Stimulated activated CD8-positive, alpha-beta memory T cell treated with anti-CD3 and anti-CD28 coated beads, Interleukin-15, amount 100 ng/mL, for 24 hours (primary cell): ENCODE measurements around the gene TBCCD1.
"Not testable (repeated sequence)": the region's sequence is repeated elsewhere in the genome, so short reads cannot be mapped to it uniquely, and the experiment has no call there.

ENCODE experiments used
- DNase-seq: peaks from one replicate; pipeline ENCODE4 v3.0.0-alpha.2; 2020; ENCODE audit warnings: low read depth

The TBCCD1 gene

DNA sequence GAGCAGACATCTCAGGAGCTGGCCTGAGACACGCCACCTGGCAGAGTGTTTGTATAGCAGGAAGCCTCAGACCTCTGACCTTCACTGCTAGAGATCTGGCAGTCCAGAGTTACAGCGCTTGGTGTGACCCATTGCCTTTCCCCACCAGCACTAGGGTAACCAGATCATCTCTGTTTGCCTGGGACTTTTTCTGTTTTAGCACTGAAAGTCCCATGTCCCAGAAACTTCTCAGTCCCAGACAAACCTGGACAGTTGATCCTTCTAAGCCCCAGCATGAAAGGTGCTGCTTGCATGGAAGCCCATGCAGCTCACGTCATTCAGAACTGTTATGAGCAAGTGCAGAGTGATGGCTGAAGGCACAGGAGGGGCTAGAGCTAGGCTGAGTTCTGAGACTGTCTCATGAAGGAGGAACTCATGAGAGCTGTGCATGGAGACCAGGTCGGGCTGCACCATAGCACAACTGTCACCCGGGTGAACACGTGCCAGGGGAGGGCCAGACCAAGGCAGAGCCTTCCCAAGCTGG is 27.5 kb upstream of the TBCCD1 start:
- no peak for DNase-seq

GRCh38 chr3:186593862-186594261 is 26.7 kb upstream of the TBCCD1 start:
- no peak for DNase-seq

- DNase-seq: no peak
Measured at GRCh38 chr3:186592682-186593081, 25.5 kb upstream of the TBCCD1 start.

- no peak for DNase-seq
Measured at GRCh38 chr3:186590580-186591295, 23.6 kb upstream of the TBCCD1 start.

DNA sequence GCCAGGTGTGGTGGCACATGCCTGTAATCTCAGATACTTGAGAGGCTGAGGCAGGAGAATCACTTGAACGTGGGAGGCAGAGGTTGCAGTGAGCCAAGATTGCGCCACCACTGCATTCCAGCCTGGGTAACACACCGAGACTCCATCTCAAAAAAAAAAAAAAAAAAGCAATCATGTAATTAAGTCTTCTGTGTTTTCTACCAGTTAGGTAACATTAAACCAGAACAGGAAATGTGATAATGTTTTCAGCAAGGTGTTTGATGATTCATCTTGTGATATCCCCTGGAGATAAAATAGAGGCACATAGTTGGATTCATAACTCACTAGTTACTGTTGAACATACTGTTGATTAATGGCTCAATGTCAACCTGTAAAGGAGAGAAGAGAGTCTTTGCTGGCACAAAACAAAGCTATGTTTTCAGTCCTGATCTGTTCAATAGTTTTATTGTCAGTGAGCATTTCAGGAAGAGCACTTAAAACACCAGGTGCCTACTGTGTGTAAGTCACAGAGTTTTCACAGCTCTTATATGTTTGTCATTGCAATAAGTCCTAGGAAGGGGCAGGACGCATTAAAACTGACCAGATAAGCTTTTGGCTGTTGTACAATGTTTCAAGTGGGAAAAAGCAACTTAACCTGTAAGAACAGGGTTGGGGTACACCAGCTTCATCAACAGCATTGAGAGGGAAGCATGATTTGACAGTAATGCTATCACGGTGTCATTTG is 22.9 kb upstream of the TBCCD1 start:
- no peak for DNase-seq

DNA sequence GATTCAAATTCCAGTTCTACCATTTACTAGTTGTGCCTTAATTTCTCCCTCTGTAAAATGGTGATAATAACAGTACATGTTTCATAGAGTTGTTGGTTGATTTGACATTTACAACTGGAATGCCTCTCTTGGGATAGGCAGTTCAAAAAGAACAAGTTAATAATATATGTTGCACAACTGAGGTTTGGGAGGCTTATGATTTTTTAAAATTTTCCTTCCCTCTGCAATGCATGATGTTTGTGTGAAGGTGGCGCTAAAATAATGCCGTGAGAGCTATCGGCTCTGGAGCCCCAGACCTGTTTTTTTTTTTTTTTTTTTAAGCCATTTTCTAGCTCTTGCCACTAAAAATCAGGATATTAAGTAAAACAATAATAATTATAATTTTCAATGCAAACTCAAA is 22.0 kb upstream of the TBCCD1 start:
- DNase-seq: no peak

- no peak for DNase-seq
Measured at GRCh38 chr3:186588632-186589031, 21.5 kb upstream of the TBCCD1 start.

GRCh38 chr3:186587183-186587582 is 20.0 kb upstream of the TBCCD1 start:
- DNase-seq: no peak

- not testable (repeated sequence) for DNase-seq
Measured at GRCh38 chr3:186586245-186586644, 19.1 kb upstream of the TBCCD1 start.

- no peak for DNase-seq
Measured at GRCh38 chr3:186583831-186584230, 16.7 kb upstream of the TBCCD1 start.

DNA sequence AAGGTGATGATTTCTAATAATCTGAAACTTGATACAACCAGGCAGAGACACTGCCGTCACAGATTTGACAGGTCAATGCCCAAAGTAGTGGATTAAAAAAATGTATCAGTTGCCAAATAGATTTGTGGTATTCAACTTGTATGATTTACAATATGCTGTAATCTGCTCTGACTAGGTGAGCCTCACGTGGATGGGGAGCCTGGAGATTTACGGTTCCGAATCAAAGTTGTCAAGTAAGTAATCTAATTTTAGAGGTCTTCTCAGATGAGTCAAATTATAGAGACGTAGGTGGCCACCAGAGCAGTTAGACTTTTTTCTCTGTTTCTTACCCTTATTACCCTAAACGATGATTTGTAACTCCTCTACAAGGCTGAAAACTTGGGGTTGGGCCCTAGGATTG is 15.4 kb upstream of the TBCCD1 start:
- DNase-seq: no peak

DNA sequence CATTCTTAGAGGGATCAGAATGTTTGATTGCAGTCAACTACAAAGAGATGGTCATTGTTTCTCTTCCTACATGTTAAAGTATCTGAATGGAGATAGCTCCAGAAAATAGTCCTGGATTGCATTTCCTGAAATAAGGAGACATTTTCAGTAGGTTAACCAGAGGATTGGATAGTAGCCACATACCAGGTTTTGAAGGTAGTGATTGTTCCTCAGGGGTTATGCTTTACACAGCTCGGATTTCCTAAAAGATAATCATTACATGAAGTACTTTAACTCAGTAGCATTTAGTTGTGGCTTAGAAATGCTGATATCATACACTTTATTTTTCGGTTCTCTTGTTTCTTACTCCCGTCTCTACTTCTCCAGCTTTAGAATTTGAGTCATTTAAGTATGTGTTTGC is 13.6 kb upstream of the TBCCD1 start:
- no peak for DNase-seq

GRCh38 chr3:186577521-186577920 is 10.4 kb upstream of the TBCCD1 start:
- no peak for DNase-seq

DNA sequence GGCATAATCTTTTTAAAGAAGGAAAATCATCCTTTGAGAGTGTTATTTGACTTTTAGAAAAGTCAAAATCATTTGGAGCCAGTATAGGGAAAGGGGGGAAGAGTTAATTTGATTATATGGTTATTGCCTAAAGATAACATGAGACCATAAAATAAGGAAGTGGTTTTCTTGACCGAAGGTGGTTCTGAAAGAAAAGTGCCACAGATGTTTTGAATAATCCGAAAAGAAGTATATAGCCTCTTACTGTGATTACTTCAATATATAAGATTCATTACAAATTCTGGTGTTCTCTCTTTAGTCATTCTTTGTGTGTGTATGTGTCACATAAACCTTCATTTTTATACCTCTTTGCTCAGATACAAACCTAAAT is 4.5 kb upstream of the TBCCD1 start:
- no peak for DNase-seq

DNA sequence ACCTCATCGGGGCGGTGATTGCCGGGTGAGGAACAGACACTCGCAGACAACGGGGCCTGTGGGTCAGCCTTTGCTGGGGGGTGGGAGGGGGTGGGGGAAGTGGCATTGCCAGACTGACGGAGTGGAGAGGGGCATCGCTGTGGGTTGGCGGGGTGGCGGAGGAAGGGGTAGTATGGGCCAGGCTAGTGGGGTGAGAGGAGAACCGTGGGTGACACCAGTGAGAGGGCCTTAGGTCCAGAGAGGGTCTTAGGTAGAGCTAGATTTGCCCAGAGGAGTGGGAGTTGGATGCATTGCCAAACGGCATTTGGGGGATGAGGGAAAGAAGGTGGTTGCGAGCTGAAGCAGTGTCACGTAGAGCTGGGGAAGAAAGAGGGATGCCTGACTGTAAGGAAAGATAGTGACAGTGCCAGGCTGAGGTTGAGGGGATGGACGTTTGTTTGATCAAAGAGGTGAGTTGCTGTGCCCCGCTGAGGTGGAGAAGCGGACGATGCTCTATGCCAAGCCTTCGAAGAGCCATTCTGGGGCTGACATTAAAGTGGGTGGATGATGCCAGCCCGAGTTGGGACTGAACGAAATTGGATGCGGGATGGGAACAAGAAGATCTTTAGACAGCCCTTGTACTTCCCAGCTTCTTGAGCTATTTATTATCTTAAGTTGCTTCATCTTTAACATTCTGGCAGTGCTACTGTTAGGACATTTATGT is 4.0 kb upstream of the TBCCD1 start:
- DNase-seq: no peak

- DNase-seq: peak; percentile 90
Measured at GRCh38 chr3:186570096-186570940, 3.2 kb upstream of the TBCCD1 start, which contains the start of gene DNAJB11. TSS of gene DNAJB11 (plus strand) at chr3:186570720. CDS start at chr3:186570898, 178 bp downstream.

DNA sequence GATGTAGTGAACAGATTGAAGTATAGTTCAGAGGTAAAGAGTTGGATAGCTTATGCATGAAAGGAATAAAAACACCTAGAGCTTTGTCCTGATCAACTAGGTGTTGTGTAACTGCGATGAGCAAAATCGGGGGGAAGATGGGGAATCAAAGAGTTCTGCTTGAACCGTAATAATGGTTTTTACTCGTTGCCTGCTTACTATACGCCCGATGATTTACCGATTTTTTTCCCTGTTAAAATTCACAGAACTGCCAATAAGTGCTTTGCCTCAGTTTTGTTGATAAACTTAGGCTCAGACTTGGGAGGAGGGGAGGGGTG is 2.6 kb upstream of the TBCCD1 start:
- DNase-seq: no peak

DNA sequence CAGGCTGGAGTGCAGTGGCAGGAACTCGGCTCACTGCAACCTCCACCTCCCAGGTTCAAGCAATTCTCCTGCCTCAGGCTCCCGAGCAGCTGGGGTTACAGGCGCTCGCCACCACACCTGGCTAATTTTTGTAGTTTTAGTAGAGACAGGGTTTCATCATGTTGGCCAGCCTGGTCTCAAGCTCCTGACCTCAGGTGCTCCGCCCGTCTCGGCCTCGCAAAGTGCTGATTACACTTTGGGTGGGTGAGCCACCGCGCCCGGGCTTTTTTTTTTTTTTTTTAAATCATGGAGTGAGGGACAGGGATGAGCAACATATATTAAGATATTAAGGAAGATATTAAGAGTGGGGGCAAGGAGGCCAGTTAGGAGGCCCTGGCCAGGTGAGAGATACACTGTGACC is 2.2 kb upstream of the TBCCD1 start:
- not testable (repeated sequence) for DNase-seq

DNA sequence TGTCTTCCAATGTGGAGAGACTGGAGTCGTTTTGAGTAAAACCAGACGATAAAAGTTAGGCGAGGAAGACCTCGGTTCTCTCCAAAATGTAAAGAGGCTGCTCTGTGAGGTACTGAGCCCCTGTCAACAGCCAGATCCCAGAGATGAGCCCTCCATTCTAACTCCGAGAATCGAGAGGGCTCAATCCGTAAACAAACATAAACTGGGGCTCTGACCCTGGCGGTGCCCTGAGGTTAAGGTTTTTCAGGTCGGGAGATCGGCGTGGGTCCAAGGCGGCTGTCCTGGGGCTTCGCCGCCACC is 417 bp downstream of the TBCCD1 start:
- no peak for DNase-seq

GRCh38 chr3:186564586-186564985 is 2.6 kb downstream of the TBCCD1 start:
- no peak for DNase-seq

- DNase-seq: no peak
Measured at GRCh38 chr3:186552408-186553031, 14.6 kb downstream of the TBCCD1 start.

DNA sequence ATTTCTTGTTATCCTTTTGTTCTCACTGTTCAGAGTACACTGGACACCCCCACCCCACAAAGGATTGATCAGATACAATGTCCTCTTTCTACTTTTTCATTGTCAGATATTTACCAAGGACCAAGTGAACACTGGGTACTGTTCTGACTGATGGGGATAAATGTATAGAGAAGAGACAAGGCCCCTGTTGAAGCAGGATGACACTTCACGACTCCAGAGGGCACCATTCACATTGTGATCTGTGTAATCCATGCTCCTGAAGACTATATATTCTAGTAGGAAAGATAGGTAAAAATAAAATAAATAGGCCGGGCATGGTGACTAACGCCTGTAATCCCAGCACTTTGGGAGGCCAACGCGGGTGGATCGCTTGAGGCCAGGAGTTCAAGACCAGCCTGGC is 15.8 kb downstream of the TBCCD1 start:
- no peak for DNase-seq
